Heart left ventricle (tissue), 16 donors: ENCODE measurements around the gene GABBR1. TPM values are rescaled to one million over a fixed set of nuclear protein-coding genes. Genes with fewer than 3 reads are reported as not detected.
"Not testable (repeated sequence)": the region's sequence is repeated elsewhere in the genome, so short reads cannot be mapped to it uniquely, and the experiment has no call there.

Experiments
- ATAC-seq, 4 donors: fragments of 200-7000 bp; cut with Tn5 transposase; one replicate each; pipeline ENCODE4 v1.9.1; 2020 to 2022; ENCODE audit warnings: moderate library complexity in 4 of 4, mild to moderate bottlenecking in 3 of 4, moderate number of reproducible peaks in 1 of 4
- DNase-seq, 5 donors: peaks; one replicate each; pipeline ENCODE4 v3.0.0-alpha.2; 2020
- H3K27ac ChIP-seq, 12 donors: fragments of 200-600 bp; sonication (generic) in 4 of 12; one replicate each; pipeline versions ENCODE4 v1.5.0 to v1.8.0; 2016 to 2022; ENCODE audit warnings: mild to moderate bottlenecking in 2 of 12
- H3K27me3 ChIP-seq, 9 donors: fragments of 200-600 bp; sonication (generic) in 2 of 9; one replicate each; pipeline versions ENCODE4 v1.5.1 to v1.8.0; 2016 to 2022; ENCODE audit warnings: mild to moderate bottlenecking in 3 of 9
- H3K36me3 ChIP-seq, 9 donors: fragments of 200-600 bp; sonication (generic) in 2 of 9; one replicate each; pipeline versions ENCODE4 v1.5.0 to v1.8.0; 2018 to 2022; ENCODE audit warnings: mild to moderate bottlenecking in 2 of 9
- H3K4me1 ChIP-seq, 12 donors: fragments of 200-600 bp; sonication (generic) in 4 of 12; one replicate each; pipeline versions ENCODE4 v1.5.0 to v1.8.0; 2016 to 2022; ENCODE audit warnings: mild to moderate bottlenecking in 3 of 12
- H3K4me3 ChIP-seq, 12 donors: fragments of 200-600 bp; sonication (generic) in 4 of 12; one replicate each; pipeline versions ENCODE4 v1.5.0 to v1.8.0; 2017 to 2022; ENCODE audit warnings: mild to moderate bottlenecking in 9 of 12, moderate library complexity in 4 of 12
- H3K9me3 ChIP-seq, 12 donors: fragments of 200-600 bp; sonication (generic) in 4 of 12; one replicate each; pipeline versions ENCODE4 v1.5.0 to v1.8.0; 2016 to 2022; ENCODE audit warnings: mild to moderate bottlenecking in 1 of 12
- CTCF ChIP-seq, 12 donors: fragments of 200-600 bp; sonication (generic) in 4 of 12; IDR thresholded peaks; one replicate each; pipeline versions ENCODE4 v1.5.0 to v1.8.0; 2018 to 2022; ENCODE audit warnings: antibody characterized with exemption in 12 of 12, mild to moderate bottlenecking in 5 of 12
- POLR2A ChIP-seq, 2 donors: fragments of 450-650 bp; IDR thresholded peaks; one replicate each; pipeline ENCODE4 v1.6.1; 2017; ENCODE audit warnings: antibody characterized with exemption in 2 of 2, mild to moderate bottlenecking in 2 of 2, moderate library complexity in 2 of 2
- WGBS, 4 donors: extraction: QIAGEN DNeasy Blood & Tissue Kit in 2 of 4; methylation state at CpG; one replicate each; pipeline versions ENCODE4 v1.1.5 to v1.1.7; 2013 to 2018; 5-methylcytosine and 5-hydroxymethylcytosine counted together
- intact Hi-C, 10 donors: fragments of 100-400 bp; cut with DNase I; formaldehyde crosslinking; loops; one replicate each; pipeline versions ENCODE4 v1.11.1 to v1.14.2; 2022
- polyA plus RNA-seq, 2 donors: library from polyadenylated mRNA; stranded (reverse); fragments of 200-250 nt; gene quantifications; one replicate each; pipeline ENCODE4 v1.2.3, GENCODE V29; 2013
- total RNA-seq, 9 donors: library from RNA; depleted of rRNA in 2 of 9; stranded (reverse); fragments of >200 nt in 2 of 9; fragmentation: NEBNext Ultra II Directional in 3 of 9; extraction: Animal tissue kit (Norgen Biotek cat#: 25700) in 3 of 9; gene quantifications; one replicate each; pipeline versions ENCODE4 v1.1.0 to v1.2.4, GENCODE V29; 2016 to 2023
- donor health status: ischemic (EF 13 %, LVEDD 7.1; RV severe dilation, severe dysfunction).
- donor health status: healthy with polysubstance abuse.
- donor health status: DM: no; HTN: yes; CAD: no.
- donor health status: DM: no; HTN: no; CAD: no.
- donor health status: ischemic (EF 25% LVEDD 6.9; RV normal size, moderate dysfunction).
- donor health status: ischemic (EF 25% LVEDD 5.7; RV mildly dilated, moderate dysfunction).
- donor health status: healthy.
- donor health status: DM: yes; HTN: yes; CAD: no.
- donor health status: ischemic (EF 35%, LVEDD 5.7; RV mildly dilated, moderate dysfunction).
- donor health status: nonischemic (EF 11% LVEDD 7.7; RV severe dilation, severe dysfunction).
- donor health status: DM: yes; HTN: yes; CAD: no.
- donor health status: PGD.
- donor health status: ischemic (EF 29% LVEDD 5.4; RV normal size, mild dysfunction).
- donor health status: nonischemic (EF 23%, LVEDD 6.1; RV moderate dilation, normal function).

The GABBR1 gene
- total and polyA plus RNA-seq, 11 donors, result 11.6 to 30.8 (median 18.1) TPM

- Histone ChIP-seq H3K4me1 (peaks cover 0 to 7% (median 0%) of the 10 kb centered on the region in 12 donors), H3K27ac (no peak overlapping the region), H3K27me3 (peaks cover 0 to 16% (median 0%) of the 10 kb centered on the region in 9 donors), H3K4me3 (no peak overlapping the region), H3K9me3 (no peaks in the 10 kb centered on the region), H3K36me3 (no peaks in the 10 kb centered on the region)
- 90 to 97% (median 93%) methylated on average over 5 of the region's 5 CpGs for WGBS, 4 donors
- ATAC-seq (no peak), DNase-seq (no peak)
- intact Hi-C loops, result no loop called here
- TF ChIP-seq POLR2A (IDR thresholded peaks at IDR 0.05), result no peak
- TF ChIP-seq CTCF (IDR thresholded peaks at IDR 0.05), result no peak
Observed at GRCh38 chr6:29674008-29674407, 41.0 kb upstream of the GABBR1 start.

- Histone ChIP-seq H3K9me3 (no peaks in the 10 kb centered on the region), H3K27me3 (peaks cover 0 to 16% (median 0%) of the 10 kb centered on the region in 9 donors), H3K27ac (no peak overlapping the region), H3K36me3 (no peaks in the 10 kb centered on the region), H3K4me1 (peaks cover 0 to 7% (median 0%) of the 10 kb centered on the region in 12 donors), H3K4me3 (no peak overlapping the region)
- no peak for TF ChIP-seq POLR2A (IDR thresholded peaks at IDR 0.05)
- no peak for TF ChIP-seq CTCF (IDR thresholded peaks at IDR 0.05)
- no peak for DNase-seq
- 93 to 95% (median 94%) methylated on average over 11 to 12 of the region's 12 CpGs for WGBS, 4 donors
- intact Hi-C loops, result no loop called here
- ATAC-seq, result no peak
Observed at GRCh38 chr6:29673161-29673560, 40.2 kb upstream of the GABBR1 start.

- H3K4me1 ChIP-seq, H3K9me3 ChIP-seq, H3K4me3 ChIP-seq, ATAC-seq, H3K27ac ChIP-seq, H3K36me3 ChIP-seq, DNase-seq, intact Hi-C loops: not testable (repeated sequence)
- peaks cover 0 to 16% (median 0%) of the 10 kb centered on the region in 9 donors for H3K27me3 ChIP-seq
- 83 to 98% (median 89%) methylated on average over 5 of the region's 5 CpGs for WGBS, 4 donors
Observed at GRCh38 chr6:29672116-29672515, 39.1 kb upstream of the GABBR1 start.

GRCh38 chr6:29671026-29671425 lies 38.0 kb upstream of the GABBR1 start:
- ATAC-seq, result no peak
- 21 to 52% (median 31%) methylated on average over 1 of the region's 1 CpG for whole genome bisulfite sequencing, 4 donors
- intact Hi-C loops, result no loop called here
- Histone ChIP-seq H3K4me1 (peaks cover 0 to 2% (median 0%) of the 10 kb centered on the region in 12 donors), H3K9me3 (no peaks in the 10 kb centered on the region), H3K36me3 (no peaks in the 10 kb centered on the region), H3K4me3 (no peak overlapping the region), H3K27ac (no peak overlapping the region), H3K27me3 (peaks cover 0 to 16% (median 0%) of the 10 kb centered on the region in 9 donors)
- no peak for DNase-seq
- TF ChIP-seq CTCF (IDR thresholded peaks at IDR 0.05), result no peak
- TF ChIP-seq POLR2A (IDR thresholded peaks at IDR 0.05), result no peak

GRCh38 chr6:29667158-29667557 lies 34.2 kb upstream of the GABBR1 start:
- H3K27ac ChIP-seq, result no peak overlapping the region
- TF ChIP-seq POLR2A (IDR thresholded peaks at IDR 0.05) (no peak), CTCF (IDR thresholded peaks at IDR 0.05) (no peak)
- H3K36me3 ChIP-seq, result no peaks in the 10 kb centered on the region
- intact Hi-C loops, result no loop called here
- DNase-seq, result no peak
- H3K4me3 ChIP-seq, result no peak overlapping the region
- peaks cover 0 to 8% (median 0%) of the 10 kb centered on the region in 12 donors for H3K4me1 ChIP-seq
- peaks cover 0 to 40% (median 0%) of the 10 kb centered on the region in 9 donors for H3K27me3 ChIP-seq
- H3K9me3 ChIP-seq, result no peaks in the 10 kb centered on the region
- ATAC-seq, result no peak
- WGBS, 4 donors, result 41 to 49% (median 43%) methylated on average over 5 of the region's 5 CpGs
